Activated CD8-positive, alpha-beta T cell treated with anti-CD3 and anti-CD28 coated beads, Interleukin-2, amount 10 ng/mL, durations not matched to agents 7 days and 5 days (primary cell): ENCODE data around the gene MAGI2. TPM values are rescaled to one million over a fixed set of nuclear protein-coding genes. Genes with fewer than 3 reads are reported as not detected.

Experiments used
- ATAC-seq: fragments of 150-1000 bp; cut with Tn5 transposase; one replicate; pipeline ENCODE4 v1.10.0; 2021; ENCODE audit warnings: moderate library complexity
- CTCF ChIA-PET: fragments of 350-600 bp; sonication (Branson Sonifier 250); formaldehyde crosslinking; loops from one replicate; lab custom pipeline; 2021; ENCODE audit warnings: antibody characterized with exemption; lab: Charles Lee
- POLR2A ChIA-PET: fragments of 350-600 bp; sonication (Branson Sonifier 250); formaldehyde crosslinking; loops from one replicate; lab custom pipeline; 2021; ENCODE audit warnings: antibody characterized with exemption; lab: Charles Lee
- DNase-seq: peaks from one replicate; pipeline ENCODE4 v3.0.0-alpha.2; 2020
- H3K27ac Mint-ChIP-seq: one replicate; pipeline ENCODE4 v1.8.0; 2021; ENCODE audit warnings: mild to moderate bottlenecking, mixed read lengths
- H3K27me3 Mint-ChIP-seq: one replicate; pipeline ENCODE4 v1.8.0; 2021; ENCODE audit warnings: low read depth, mixed read lengths
- H3K36me3 Mint-ChIP-seq: one replicate; pipeline ENCODE4 v1.8.0; 2021; ENCODE audit warnings: low read depth, mixed read lengths
- H3K4me1 Mint-ChIP-seq: one replicate; pipeline ENCODE4 v1.8.0; 2021; ENCODE audit warnings: low read depth, mixed read lengths
- H3K4me3 Mint-ChIP-seq: one replicate; pipeline ENCODE4 v1.8.0; 2021; ENCODE audit warnings: mild to moderate bottlenecking, mixed read lengths
- H3K9me3 Mint-ChIP-seq: one replicate; pipeline ENCODE4 v1.8.0; 2022; ENCODE audit warnings: mixed read lengths; ENCODE audit not compliant: insufficient read depth
- total RNA-seq, 2 experiments: library from RNA; stranded (reverse); gene quantifications; one replicate each; pipeline ENCODE4 v1.2.3, GENCODE V29; 2021

The MAGI2 gene
- total RNA-seq, 2 experiments from 2014 or later, result 0.05 TPM; not detected in 1

- ChIA-PET POLR2A (no interaction called here), CTCF (no interaction called here)
- ATAC-seq, result no peak
- no peak overlapping the region for H3K4me3 Mint-ChIP-seq
- no peaks in the 10 kb centered on the region for H3K27me3 Mint-ChIP-seq
- H3K4me1 Mint-ChIP-seq, result no peaks in the 10 kb centered on the region
- no peak for DNase-seq
- H3K9me3 Mint-ChIP-seq, result no peaks in the 10 kb centered on the region
- no peak overlapping the region for H3K27ac Mint-ChIP-seq
- no peaks in the 10 kb centered on the region for H3K36me3 Mint-ChIP-seq
Observed at GRCh38 chr7:78127009-78127408, 1326.5 kb downstream of the MAGI2 start.

GRCh38 chr7:78125884-78126283 is 1327.6 kb downstream of the MAGI2 start:
- Mint-ChIP-seq H3K27me3 (peaks cover 2% of the 10 kb centered on the region), H3K36me3 (no peaks in the 10 kb centered on the region), H3K4me1 (no peaks in the 10 kb centered on the region), H3K4me3 (no peak overlapping the region), H3K9me3 (no peaks in the 10 kb centered on the region), H3K27ac (no peak overlapping the region)
- ChIA-PET CTCF (no interaction called here), POLR2A (no interaction called here)
- DNase-seq (no peak), ATAC-seq (no peak)

- peaks cover 2% of the 10 kb centered on the region for H3K27me3 Mint-ChIP-seq
- ChIA-PET CTCF (no interaction called here), POLR2A (no interaction called here)
- H3K27ac Mint-ChIP-seq, result no peak overlapping the region
- ATAC-seq, result no peak
- H3K36me3 Mint-ChIP-seq, result no peaks in the 10 kb centered on the region
- no peak for DNase-seq
- H3K4me1 Mint-ChIP-seq, result no peaks in the 10 kb centered on the region
- no peaks in the 10 kb centered on the region for H3K9me3 Mint-ChIP-seq
- no peak overlapping the region for H3K4me3 Mint-ChIP-seq
Observed at GRCh38 chr7:78124216-78124615, 1329.3 kb downstream of the MAGI2 start.

- ATAC-seq, result no peak
- Mint-ChIP-seq H3K27me3 (peaks cover 2% of the 10 kb centered on the region), H3K4me3 (no peak overlapping the region), H3K9me3 (no peaks in the 10 kb centered on the region), H3K27ac (no peak overlapping the region), H3K36me3 (no peaks in the 10 kb centered on the region), H3K4me1 (no peaks in the 10 kb centered on the region)
- ChIA-PET POLR2A (no interaction called here), CTCF (no interaction called here)
- DNase-seq, result no peak
Observed at GRCh38 chr7:78121888-78122287, 1331.6 kb downstream of the MAGI2 start.

- H3K4me1 Mint-ChIP-seq, result no peaks in the 10 kb centered on the region
- ATAC-seq (no peak), DNase-seq (no peak)
- CTCF ChIA-PET, result no interaction called here
- H3K27ac Mint-ChIP-seq, result no peak overlapping the region
- H3K4me3 Mint-ChIP-seq, result no peak overlapping the region
- H3K27me3 Mint-ChIP-seq, result peaks cover 2% of the 10 kb centered on the region
- POLR2A ChIA-PET, result no interaction called here
- no peaks in the 10 kb centered on the region for H3K9me3 Mint-ChIP-seq
- H3K36me3 Mint-ChIP-seq, result no peaks in the 10 kb centered on the region
Observed at GRCh38 chr7:78118470-78118869, 1335.0 kb downstream of the MAGI2 start.

- ChIA-PET POLR2A (no interaction called here), CTCF (no interaction called here)
- Mint-ChIP-seq H3K9me3 (no peaks in the 10 kb centered on the region), H3K27ac (no peak overlapping the region), H3K4me3 (no peak overlapping the region), H3K36me3 (no peaks in the 10 kb centered on the region), H3K27me3 (no peaks in the 10 kb centered on the region), H3K4me1 (no peaks in the 10 kb centered on the region)
- DNase-seq, result no peak
- ATAC-seq, result no peak
Observed at GRCh38 chr7:78115876-78116275, 1337.6 kb downstream of the MAGI2 start.

GRCh38 chr7:78114993-78115392 is 1338.5 kb downstream of the MAGI2 start:
- ChIA-PET POLR2A (no interaction called here), CTCF (no interaction called here)
- Mint-ChIP-seq H3K27me3 (no peaks in the 10 kb centered on the region), H3K27ac (no peak overlapping the region), H3K36me3 (no peaks in the 10 kb centered on the region), H3K4me3 (no peak overlapping the region), H3K9me3 (no peaks in the 10 kb centered on the region), H3K4me1 (no peaks in the 10 kb centered on the region)
- ATAC-seq, result no peak
- DNase-seq, result no peak

GRCh38 chr7:78112488-78112887 is 1341.0 kb downstream of the MAGI2 start:
- ChIA-PET POLR2A (no interaction called here), CTCF (no interaction called here)
- H3K27ac Mint-ChIP-seq, result no peak overlapping the region
- H3K4me1 Mint-ChIP-seq, result no peaks in the 10 kb centered on the region
- no peak for DNase-seq
- H3K36me3 Mint-ChIP-seq, result no peaks in the 10 kb centered on the region
- no peak for ATAC-seq
- H3K4me3 Mint-ChIP-seq, result no peak overlapping the region
- no peaks in the 10 kb centered on the region for H3K27me3 Mint-ChIP-seq
- no peaks in the 10 kb centered on the region for H3K9me3 Mint-ChIP-seq

- POLR2A ChIA-PET, result no interaction called here
- DNase-seq, result no peak
- Mint-ChIP-seq H3K27ac (no peak overlapping the region), H3K9me3 (no peaks in the 10 kb centered on the region), H3K4me1 (no peaks in the 10 kb centered on the region), H3K27me3 (no peaks in the 10 kb centered on the region), H3K36me3 (no peaks in the 10 kb centered on the region), H3K4me3 (no peak overlapping the region)
- no peak for ATAC-seq
- CTCF ChIA-PET, result no interaction called here
Observed at GRCh38 chr7:78111386-78111785, 1342.1 kb downstream of the MAGI2 start.

- DNase-seq (no peak), ATAC-seq (no peak)
- H3K27me3 Mint-ChIP-seq, result peaks cover 2% of the 10 kb centered on the region
- H3K36me3 Mint-ChIP-seq, result no peaks in the 10 kb centered on the region
- no peaks in the 10 kb centered on the region for H3K9me3 Mint-ChIP-seq
- no peaks in the 10 kb centered on the region for H3K4me1 Mint-ChIP-seq
- CTCF ChIA-PET, result no interaction called here
- POLR2A ChIA-PET, result no interaction called here
- no peak overlapping the region for H3K4me3 Mint-ChIP-seq
- H3K27ac Mint-ChIP-seq, result no peak overlapping the region
Observed at GRCh38 chr7:78103475-78103874, 1350.0 kb downstream of the MAGI2 start.

GRCh38 chr7:78101076-78101475 is 1352.4 kb downstream of the MAGI2 start:
- H3K27ac Mint-ChIP-seq, result no peak overlapping the region
- H3K36me3 Mint-ChIP-seq, result no peaks in the 10 kb centered on the region
- ChIA-PET POLR2A (no interaction called here), CTCF (no interaction called here)
- H3K4me3 Mint-ChIP-seq, result no peak overlapping the region
- H3K4me1 Mint-ChIP-seq, result no peaks in the 10 kb centered on the region
- no peaks in the 10 kb centered on the region for H3K9me3 Mint-ChIP-seq
- DNase-seq, result no peak
- ATAC-seq, result no peak
- H3K27me3 Mint-ChIP-seq, result peaks cover 2% of the 10 kb centered on the region

GRCh38 chr7:78099715-78100394 is 1353.6 kb downstream of the MAGI2 start:
- CTCF ChIA-PET, result no interaction called here
- DNase-seq (no peak), ATAC-seq (no peak)
- H3K9me3 Mint-ChIP-seq, result no peaks in the 10 kb centered on the region
- H3K4me1 Mint-ChIP-seq, result no peaks in the 10 kb centered on the region
- peaks cover 2% of the 10 kb centered on the region for H3K27me3 Mint-ChIP-seq
- POLR2A ChIA-PET, result no interaction called here
- H3K36me3 Mint-ChIP-seq, result no peaks in the 10 kb centered on the region
- H3K27ac Mint-ChIP-seq, result no peak overlapping the region
- no peak overlapping the region for H3K4me3 Mint-ChIP-seq

GRCh38 chr7:78095549-78095948 is 1357.9 kb downstream of the MAGI2 start:
- Mint-ChIP-seq H3K4me3 (no peak overlapping the region), H3K27me3 (peaks cover 2% of the 10 kb centered on the region), H3K9me3 (no peaks in the 10 kb centered on the region), H3K27ac (no peak overlapping the region), H3K4me1 (no peaks in the 10 kb centered on the region), H3K36me3 (no peaks in the 10 kb centered on the region)
- ChIA-PET POLR2A (no interaction called here), CTCF (no interaction called here)
- no peak for ATAC-seq
- DNase-seq, result no peak
